ENCODE data around the gene CRLF1.

Gene CRLF1

GRCh38 chr19:18543814-18544475, 62.7 kb downstream of the CRLF1 start:
- peak; percentile 88 for DNase-seq

All from CD4-positive, alpha-beta T cell treated with Interleukin-4 for 4 hours (primary cell).